A549 (cell line): ENCODE results near the gene GIMD1. TPM values are rescaled to one million over a fixed set of nuclear protein-coding genes. Genes with fewer than 3 reads are reported as not detected.

Experiments
- ATAC-seq, 2 experiments: fragments of 200-7000 bp in 1 of 2; fragments of >200 bp in 1 of 2; cut with Nextera tagmentation in 1 of 2; cut with Tn5 transposase in 1 of 2; 3 replicates each; pipeline versions ENCODE4 v1.8.0 to v1.9.1; 2018 to 2020; ENCODE audit warnings: mild to moderate bottlenecking in 1 of 2, moderate library complexity in 1 of 2
- CTCF ChIA-PET: fragments of 300-600 bp; sonication (Branson Sonifier 250); formaldehyde crosslinking; extraction: SDS; loops from one replicate; lab custom pipeline; 2021; ENCODE audit warnings: antibody characterized with exemption, inconsistent platforms; lab: Yijun Ruan, JAX
- POLR2A ChIA-PET: fragments of 350-600 bp; formaldehyde crosslinking; extraction: SDS; loops from one replicate; lab custom pipeline; 2021; ENCODE audit warnings: antibody characterized with exemption, inconsistent platforms; lab: Yijun Ruan, JAX
- DNase-seq, 2 experiments: peaks; one replicate each; pipeline versions ENCODE4 v3.0.0 to v3.0.0-alpha.2; 2011 to 2016; ENCODE audit warnings: low read depth in 1 of 2, low spot score in 1 of 2
- FAIRE-seq: peaks from 2 replicates; lab custom pipeline; 2011; peaks lifted over from hg19 to GRCh38; lab: Jason Lieb, UNC
- H3K27ac ChIP-seq, 2 experiments: fragments of >200 bp; sonication (Bioruptor Twin); formaldehyde crosslinking; 3 replicates each; pipeline ENCODE4 v1.5.1; 2016 to 2017
- H3K4me1 ChIP-seq: fragments of >200 bp; sonication (Bioruptor Twin); formaldehyde crosslinking; 3 replicates; pipeline ENCODE4 v1.6.1; 2016
- H3K4me2 ChIP-seq: fragments of >200 bp; sonication (Bioruptor Twin); formaldehyde crosslinking; 3 replicates; pipeline ENCODE4 v1.6.1; 2016
- H3K4me3 ChIP-seq: fragments of >200 bp; sonication (Bioruptor Twin); formaldehyde crosslinking; 3 replicates; pipeline ENCODE4 v1.5.1; 2016
- H3K9me3 ChIP-seq: fragments of >200 bp; sonication (Bioruptor Twin); formaldehyde crosslinking; 3 replicates; pipeline ENCODE4 v1.6.1; 2016
- BHLHE40 ChIP-seq: IDR thresholded peaks from 2 replicates; pipeline ENCODE4 v1.6.1; 2012; ENCODE audit warnings: low read depth, low read length, inconsistent platforms
- CEBPB ChIP-seq, 2 experiments: fragments of >200 bp in 1 of 2; sonication (Bioruptor Twin) in 1 of 2; formaldehyde crosslinking in 1 of 2; IDR thresholded peaks; 2 replicates each; pipeline ENCODE4 v1.6.1; 2012 to 2016
- CHD4 ChIP-seq: fragments of 200-600 bp; sonication (generic); IDR thresholded peaks from 2 replicates; pipeline ENCODE4 v1.6.1; 2016; ENCODE audit warnings: antibody characterized with exemption, mild to moderate bottlenecking, borderline replicate concordance
- EHMT2 ChIP-seq: fragments of 200-600 bp; sonication (generic); IDR thresholded peaks from 2 replicates; pipeline ENCODE4 v1.6.1; 2016; ENCODE audit warnings: antibody characterized with exemption, low read depth, mild to moderate bottlenecking, moderate library complexity
- EP300 ChIP-seq, 2 experiments: fragments of >200 bp; sonication (Bioruptor Twin); formaldehyde crosslinking; IDR thresholded peaks; 2 replicates in 1 of 2; 3 replicates in 1 of 2; pipeline ENCODE4 v1.6.1; 2016 to 2017
- ESRRA ChIP-seq: fragments of 150-350 bp; IDR thresholded peaks from 2 replicates; pipeline ENCODE4 v1.6.1; 2014; ENCODE audit warnings: mild to moderate bottlenecking, low read length, borderline replicate concordance
- FOSL2 ChIP-seq, 2 experiments: fragments of 450-650 bp in 1 of 2; fragments of >200 bp in 1 of 2; sonication (Bioruptor Twin) in 1 of 2; formaldehyde crosslinking; IDR thresholded peaks; 2 replicates each; pipeline versions ENCODE4 v1.5.0 to v1.6.1; 2016 to 2020; ENCODE audit warnings: mild to moderate bottlenecking in 1 of 2, moderate library complexity in 1 of 2
- FOXS1 ChIP-seq: fragments of 250-450 bp; sonication (Bioruptor Pico); IDR thresholded peaks from 2 replicates; pipeline ENCODE4 v1.5.0; 2020; ENCODE audit warnings: mild to moderate bottlenecking, moderate library complexity
- JUN ChIP-seq, 2 experiments: fragments of >200 bp; sonication (Bioruptor Twin); formaldehyde crosslinking; IDR thresholded peaks; 2 replicates in 1 of 2; 3 replicates in 1 of 2; pipeline ENCODE4 v1.6.1; 2016 to 2017
- JUNB ChIP-seq: fragments of >200 bp; sonication (Bioruptor Twin); formaldehyde crosslinking; IDR thresholded peaks from 2 replicates; pipeline ENCODE4 v1.6.1; 2016
- KDM1A ChIP-seq: fragments of 200-600 bp; sonication (generic); IDR thresholded peaks from 2 replicates; pipeline ENCODE4 v1.6.1; 2016; ENCODE audit warnings: low read depth, mild to moderate bottlenecking
- KDM5A ChIP-seq: fragments of 200-600 bp; sonication (generic); IDR thresholded peaks from 2 replicates; pipeline ENCODE4 v1.6.1; 2016; ENCODE audit warnings: antibody characterized with exemption, mild to moderate bottlenecking
- MAZ ChIP-seq: fragments of 150-350 bp; IDR thresholded peaks from 2 replicates; pipeline ENCODE4 v1.6.1; 2014; ENCODE audit warnings: antibody characterized with exemption, low read depth, low read length, borderline replicate concordance
- MYC ChIP-seq: IDR thresholded peaks from 2 replicates; pipeline ENCODE4 v1.6.1; 2012; ENCODE audit warnings: mild to moderate bottlenecking, inconsistent platforms, low read length, improper control_type of control experiment, borderline replicate concordance
- NR3C1 ChIP-seq: fragments of >200 bp; sonication (Bioruptor Twin); formaldehyde crosslinking; IDR thresholded peaks from 3 replicates; pipeline ENCODE4 v1.6.1; 2017
- PHF8 ChIP-seq: fragments of 200-600 bp; sonication (generic); IDR thresholded peaks from 2 replicates; pipeline ENCODE4 v1.6.1; 2016; ENCODE audit warnings: low read depth, mild to moderate bottlenecking, antibody characterized with exemption, moderate library complexity, borderline replicate concordance
- POLR2A ChIP-seq: IDR thresholded peaks from 2 replicates; pipeline ENCODE4 v1.6.1; 2012; ENCODE audit warnings: mild to moderate bottlenecking, low read length
- RARB ChIP-seq: fragments of 250-450 bp; sonication (Bioruptor Pico); IDR thresholded peaks from 2 replicates; pipeline ENCODE4 v1.8.0; 2021; ENCODE audit warnings: mild to moderate bottlenecking, moderate library complexity
- RCOR1 ChIP-seq: fragments of 150-350 bp; IDR thresholded peaks from 2 replicates; pipeline ENCODE4 v1.6.1; 2014; ENCODE audit warnings: antibody characterized with exemption, low read length, low read depth
- RNF2 ChIP-seq: fragments of 200-600 bp; sonication (generic); IDR thresholded peaks from 2 replicates; pipeline ENCODE4 v1.6.1; 2016; ENCODE audit warnings: low read depth, mild to moderate bottlenecking, antibody characterized with exemption, moderate library complexity, borderline replicate concordance
- ZC3H11A ChIP-seq: fragments of 450-650 bp; IDR thresholded peaks from 2 replicates; pipeline ENCODE4 v1.6.1; 2014; ENCODE audit warnings: antibody characterized with exemption, mild to moderate bottlenecking
- ZNF302 ChIP-seq: fragments of 250-450 bp; sonication (Bioruptor Pico); IDR thresholded peaks from 2 replicates; pipeline ENCODE4 v1.9.0; 2021; ENCODE audit warnings: inconsistent platforms, mild to moderate bottlenecking, moderate library complexity
- WGBS: methylation state at CpG from one replicate; pipeline ENCODE4 v1.1.6; 2017; ENCODE audit errors: missing lambda C conversion rate; 5-methylcytosine and 5-hydroxymethylcytosine counted together
- polyA plus RNA-seq, 4 experiments: library from polyadenylated mRNA; depleted of rRNA in 3 of 4; stranded (reverse); fragments of >200 nt; fragmentation: RNase III in 1 of 4; extraction: RNeasy Plus Mini Kit Qiagen cat#74134 plus additional on column Dnase treatment in 1 of 4; gene quantifications; 2 replicates in 3 of 4; 3 replicates in 1 of 4; pipeline ENCODE4 v1.2.3, GENCODE V29; 2011 to 2017
- TF ChIP-seq, protein P1 (sequence below): fragments of 200-600 bp; sonication (generic); IDR thresholded peaks from 2 replicates; pipeline ENCODE4 v1.6.1; 2016; ENCODE audit warnings: antibody characterized with exemption, mild to moderate bottlenecking, moderate library complexity
- TF ChIP-seq, protein P2 (sequence below): fragments of >200 bp; sonication (Bioruptor Twin); formaldehyde crosslinking; IDR thresholded peaks from 3 replicates; pipeline ENCODE4 v1.5.1; 2016
- TF ChIP-seq, protein P3 (sequence below): fragments of 250-450 bp; sonication (Bioruptor Pico); IDR thresholded peaks from 2 replicates; pipeline ENCODE4 v1.5.0; 2021; ENCODE audit warnings: mild to moderate bottlenecking, moderate library complexity, borderline replicate concordance
- TF ChIP-seq, protein P4 (sequence below): fragments of 250-450 bp; sonication (Bioruptor Pico); IDR thresholded peaks from 2 replicates; pipeline ENCODE4 v1.5.0; 2020; ENCODE audit warnings: low read depth, mild to moderate bottlenecking, moderate library complexity
- TF ChIP-seq, protein P5 (sequence below): fragments of >200 bp; sonication (Bioruptor Twin); formaldehyde crosslinking; IDR thresholded peaks from 3 replicates; pipeline ENCODE4 v1.6.1; 2016

GIMD1 gene
- polyA plus RNA-seq, 2 of the 4 experiments (the other 2 are of a cell fraction): not detected

DNA sequence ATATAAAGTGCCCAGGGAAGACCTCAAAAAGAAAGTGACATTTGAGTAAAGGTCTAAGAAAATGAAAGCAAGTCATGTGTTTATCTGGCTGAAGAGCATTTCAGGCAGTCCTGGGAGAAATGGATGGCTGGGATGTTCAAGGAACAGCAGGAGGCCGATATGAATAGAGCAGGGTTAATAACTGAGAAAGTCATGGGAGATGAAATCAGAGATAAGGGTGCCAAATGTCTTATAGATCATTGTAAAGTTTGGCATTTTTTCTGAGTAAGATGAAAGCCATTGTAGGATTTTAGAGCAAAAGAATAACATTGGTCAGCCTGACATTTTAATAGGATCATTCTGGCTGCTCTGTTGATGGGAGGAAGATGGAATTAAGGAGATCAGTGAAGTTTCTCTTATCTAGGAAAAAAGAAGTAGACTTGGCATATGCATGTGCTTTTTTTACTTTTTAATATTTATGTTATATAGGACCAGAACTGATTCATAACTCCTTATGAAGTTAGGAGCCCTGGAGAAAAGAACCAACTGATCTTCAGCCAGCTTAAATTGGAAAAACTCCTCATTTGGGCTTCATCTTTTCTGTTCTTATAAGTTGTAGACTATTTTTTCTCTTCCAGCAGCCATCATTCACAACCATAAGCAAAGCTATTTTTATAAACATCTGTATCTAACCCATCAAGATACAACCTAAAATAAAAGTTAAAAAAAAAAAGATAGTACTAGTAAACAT lies 33.7 kb downstream of the GIMD1 start:
- Histone ChIP-seq H3K27ac (no peak overlapping the region), H3K9me3 (no peaks in the 10 kb centered on the region), H3K4me2 (no peak overlapping the region), H3K4me3 (no peak overlapping the region), H3K4me1 (no peaks in the 10 kb centered on the region)
- CTCF ChIA-PET: interaction anchor here (1.1 to 1.2 kb wide), 2 partner anchors 15 to 35 kb away, joined by 3 read pairs; no protein-coding TSS in a partner anchor
- FAIRE-seq (no peak), ATAC-seq (no peak), DNase-seq (no peak)
- TF ChIP-seq EP300 (IDR thresholded peaks at IDR 0.05) (no peak), ESRRA (no peak), MAZ (no peak), CHD4 (no peak), RCOR1 (no peak), ZNF302 (CRISPR knock-in tag) (no peak), FOSL2 (IDR thresholded peaks at IDR 0.05) (no peak), FOSL2 (CRISPR knock-in tag; IDR thresholded peaks at IDR 0.05) (no peak), PHF8 (no peak), BHLHE40 (no peak), ZC3H11A (no peak), KDM1A (no peak), CEBPB (IDR thresholded peaks at IDR 0.05) (no peak), KDM5A (no peak), JUNB (no peak), EHMT2 (no peak)
- TF ChIP-seq, protein P1, sequence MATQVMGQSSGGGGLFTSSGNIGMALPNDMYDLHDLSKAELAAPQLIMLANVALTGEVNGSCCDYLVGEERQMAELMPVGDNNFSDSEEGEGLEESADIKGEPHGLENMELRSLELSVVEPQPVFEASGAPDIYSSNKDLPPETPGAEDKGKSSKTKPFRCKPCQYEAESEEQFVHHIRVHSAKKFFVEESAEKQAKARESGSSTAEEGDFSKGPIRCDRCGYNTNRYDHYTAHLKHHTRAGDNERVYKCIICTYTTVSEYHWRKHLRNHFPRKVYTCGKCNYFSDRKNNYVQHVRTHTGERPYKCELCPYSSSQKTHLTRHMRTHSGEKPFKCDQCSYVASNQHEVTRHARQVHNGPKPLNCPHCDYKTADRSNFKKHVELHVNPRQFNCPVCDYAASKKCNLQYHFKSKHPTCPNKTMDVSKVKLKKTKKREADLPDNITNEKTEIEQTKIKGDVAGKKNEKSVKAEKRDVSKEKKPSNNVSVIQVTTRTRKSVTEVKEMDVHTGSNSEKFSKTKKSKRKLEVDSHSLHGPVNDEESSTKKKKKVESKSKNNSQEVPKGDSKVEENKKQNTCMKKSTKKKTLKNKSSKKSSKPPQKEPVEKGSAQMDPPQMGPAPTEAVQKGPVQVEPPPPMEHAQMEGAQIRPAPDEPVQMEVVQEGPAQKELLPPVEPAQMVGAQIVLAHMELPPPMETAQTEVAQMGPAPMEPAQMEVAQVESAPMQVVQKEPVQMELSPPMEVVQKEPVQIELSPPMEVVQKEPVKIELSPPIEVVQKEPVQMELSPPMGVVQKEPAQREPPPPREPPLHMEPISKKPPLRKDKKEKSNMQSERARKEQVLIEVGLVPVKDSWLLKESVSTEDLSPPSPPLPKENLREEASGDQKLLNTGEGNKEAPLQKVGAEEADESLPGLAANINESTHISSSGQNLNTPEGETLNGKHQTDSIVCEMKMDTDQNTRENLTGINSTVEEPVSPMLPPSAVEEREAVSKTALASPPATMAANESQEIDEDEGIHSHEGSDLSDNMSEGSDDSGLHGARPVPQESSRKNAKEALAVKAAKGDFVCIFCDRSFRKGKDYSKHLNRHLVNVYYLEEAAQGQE: no peak
- TF ChIP-seq, protein P2, sequence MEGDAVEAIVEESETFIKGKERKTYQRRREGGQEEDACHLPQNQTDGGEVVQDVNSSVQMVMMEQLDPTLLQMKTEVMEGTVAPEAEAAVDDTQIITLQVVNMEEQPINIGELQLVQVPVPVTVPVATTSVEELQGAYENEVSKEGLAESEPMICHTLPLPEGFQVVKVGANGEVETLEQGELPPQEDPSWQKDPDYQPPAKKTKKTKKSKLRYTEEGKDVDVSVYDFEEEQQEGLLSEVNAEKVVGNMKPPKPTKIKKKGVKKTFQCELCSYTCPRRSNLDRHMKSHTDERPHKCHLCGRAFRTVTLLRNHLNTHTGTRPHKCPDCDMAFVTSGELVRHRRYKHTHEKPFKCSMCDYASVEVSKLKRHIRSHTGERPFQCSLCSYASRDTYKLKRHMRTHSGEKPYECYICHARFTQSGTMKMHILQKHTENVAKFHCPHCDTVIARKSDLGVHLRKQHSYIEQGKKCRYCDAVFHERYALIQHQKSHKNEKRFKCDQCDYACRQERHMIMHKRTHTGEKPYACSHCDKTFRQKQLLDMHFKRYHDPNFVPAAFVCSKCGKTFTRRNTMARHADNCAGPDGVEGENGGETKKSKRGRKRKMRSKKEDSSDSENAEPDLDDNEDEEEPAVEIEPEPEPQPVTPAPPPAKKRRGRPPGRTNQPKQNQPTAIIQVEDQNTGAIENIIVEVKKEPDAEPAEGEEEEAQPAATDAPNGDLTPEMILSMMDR: no peak
- POLR2A ChIA-PET: no interaction called here
- 84% methylated on average over 1 of the region's 1 CpG for WGBS

DNA sequence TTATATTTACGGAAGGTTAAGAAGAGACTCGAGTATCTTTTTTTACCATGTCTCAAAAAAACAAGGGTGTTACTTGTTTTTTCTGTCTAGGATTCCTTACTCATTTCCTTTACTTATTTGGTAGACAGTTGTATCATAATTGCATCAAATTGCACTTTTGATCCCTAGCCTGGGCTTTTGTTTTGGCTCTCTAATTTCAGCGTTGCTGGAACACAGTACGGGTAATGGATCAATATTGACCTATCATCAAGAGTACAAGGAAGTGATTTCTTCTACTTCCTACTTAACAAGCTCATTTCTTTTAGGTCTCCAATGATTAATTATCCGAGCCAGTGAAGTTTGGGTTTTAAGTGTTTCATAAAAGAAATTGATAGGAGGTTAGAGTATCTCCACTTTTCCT lies 35.4 kb downstream of the GIMD1 start:
- DNase-seq (no peak), ATAC-seq (no peak), FAIRE-seq (no peak)
- ChIA-PET POLR2A (no interaction called here), CTCF (no interaction called here)
- H3K27ac ChIP-seq: no peak overlapping the region
- no peaks in the 10 kb centered on the region for H3K9me3 ChIP-seq
- H3K4me1 ChIP-seq: no peaks in the 10 kb centered on the region
- no peak overlapping the region for H3K4me3 ChIP-seq
- no peak for TF ChIP-seq JUN (IDR thresholded peaks at IDR 0.05)
- no peak for TF ChIP-seq RARB
- TF ChIP-seq, protein P3, sequence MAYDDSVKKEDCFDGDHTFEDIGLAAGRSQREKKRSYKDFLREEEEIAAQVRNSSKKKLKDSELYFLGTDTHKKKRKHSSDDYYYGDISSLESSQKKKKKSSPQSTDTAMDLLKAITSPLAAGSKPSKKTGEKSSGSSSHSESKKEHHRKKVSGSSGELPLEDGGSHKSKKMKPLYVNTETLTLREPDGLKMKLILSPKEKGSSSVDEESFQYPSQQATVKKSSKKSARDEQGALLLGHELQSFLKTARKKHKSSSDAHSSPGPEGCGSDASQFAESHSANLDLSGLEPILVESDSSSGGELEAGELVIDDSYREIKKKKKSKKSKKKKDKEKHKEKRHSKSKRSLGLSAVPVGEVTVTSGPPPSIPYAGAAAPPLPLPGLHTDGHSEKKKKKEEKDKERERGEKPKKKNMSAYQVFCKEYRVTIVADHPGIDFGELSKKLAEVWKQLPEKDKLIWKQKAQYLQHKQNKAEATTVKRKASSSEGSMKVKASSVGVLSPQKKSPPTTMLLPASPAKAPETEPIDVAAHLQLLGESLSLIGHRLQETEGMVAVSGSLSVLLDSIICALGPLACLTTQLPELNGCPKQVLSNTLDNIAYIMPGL (CRISPR knock-in tag): no peak
- TF ChIP-seq, protein P4, sequence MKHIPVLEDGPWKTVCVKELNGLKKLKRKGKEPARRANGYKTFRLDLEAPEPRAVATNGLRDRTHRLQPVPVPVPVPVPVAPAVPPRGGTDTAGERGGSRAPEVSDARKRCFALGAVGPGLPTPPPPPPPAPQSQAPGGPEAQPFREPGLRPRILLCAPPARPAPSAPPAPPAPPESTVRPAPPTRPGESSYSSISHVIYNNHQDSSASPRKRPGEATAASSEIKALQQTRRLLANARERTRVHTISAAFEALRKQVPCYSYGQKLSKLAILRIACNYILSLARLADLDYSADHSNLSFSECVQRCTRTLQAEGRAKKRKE (CRISPR knock-in tag): no peak
- no peak for TF ChIP-seq FOXS1
- TF ChIP-seq NR3C1: no peak
- no peak for TF ChIP-seq KDM5A
- no peak for TF ChIP-seq ZC3H11A
- no peak for TF ChIP-seq POLR2A
- no peak for TF ChIP-seq RNF2
- TF ChIP-seq EP300 (IDR thresholded peaks at IDR 0.05): no peak
- TF ChIP-seq, protein P5, sequence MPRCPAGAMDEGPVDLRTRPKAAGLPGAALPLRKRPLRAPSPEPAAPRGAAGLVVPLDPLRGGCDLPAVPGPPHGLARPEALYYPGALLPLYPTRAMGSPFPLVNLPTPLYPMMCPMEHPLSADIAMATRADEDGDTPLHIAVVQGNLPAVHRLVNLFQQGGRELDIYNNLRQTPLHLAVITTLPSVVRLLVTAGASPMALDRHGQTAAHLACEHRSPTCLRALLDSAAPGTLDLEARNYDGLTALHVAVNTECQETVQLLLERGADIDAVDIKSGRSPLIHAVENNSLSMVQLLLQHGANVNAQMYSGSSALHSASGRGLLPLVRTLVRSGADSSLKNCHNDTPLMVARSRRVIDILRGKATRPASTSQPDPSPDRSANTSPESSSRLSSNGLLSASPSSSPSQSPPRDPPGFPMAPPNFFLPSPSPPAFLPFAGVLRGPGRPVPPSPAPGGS: no peak
- no peak for TF ChIP-seq FOSL2 (IDR thresholded peaks at IDR 0.05)
- TF ChIP-seq FOSL2 (CRISPR knock-in tag; IDR thresholded peaks at IDR 0.05): no peak
- TF ChIP-seq MYC: no peak
- TF ChIP-seq, all 56 proteins: peak for 0
- WGBS: 92% methylated on average over 5 of the region's 5 CpGs
- no peak overlapping the region for H3K4me2 ChIP-seq
